ENCODE measurements around the gene P2RY12.

DNA sequence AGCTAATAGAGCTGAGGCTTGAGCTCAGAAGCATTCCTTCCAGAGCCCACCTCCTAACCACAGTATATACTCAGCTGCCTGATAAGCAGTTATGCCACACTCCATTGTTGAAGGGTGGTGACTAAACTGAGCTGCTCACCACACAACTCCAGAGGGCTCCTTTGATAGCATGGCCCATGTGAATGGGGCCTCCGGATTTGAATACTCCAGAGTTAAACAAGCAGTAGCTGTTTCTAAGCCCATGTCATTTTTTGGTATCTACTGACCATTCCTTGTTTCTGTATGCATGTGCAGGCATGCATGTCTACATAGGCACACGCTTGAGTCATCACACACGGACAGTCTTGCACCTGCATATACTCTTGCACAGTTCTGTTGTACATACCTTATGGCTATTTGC lies 47.4 kb upstream of the P2RY12 start:
- TF ChIP-seq, protein P1, sequence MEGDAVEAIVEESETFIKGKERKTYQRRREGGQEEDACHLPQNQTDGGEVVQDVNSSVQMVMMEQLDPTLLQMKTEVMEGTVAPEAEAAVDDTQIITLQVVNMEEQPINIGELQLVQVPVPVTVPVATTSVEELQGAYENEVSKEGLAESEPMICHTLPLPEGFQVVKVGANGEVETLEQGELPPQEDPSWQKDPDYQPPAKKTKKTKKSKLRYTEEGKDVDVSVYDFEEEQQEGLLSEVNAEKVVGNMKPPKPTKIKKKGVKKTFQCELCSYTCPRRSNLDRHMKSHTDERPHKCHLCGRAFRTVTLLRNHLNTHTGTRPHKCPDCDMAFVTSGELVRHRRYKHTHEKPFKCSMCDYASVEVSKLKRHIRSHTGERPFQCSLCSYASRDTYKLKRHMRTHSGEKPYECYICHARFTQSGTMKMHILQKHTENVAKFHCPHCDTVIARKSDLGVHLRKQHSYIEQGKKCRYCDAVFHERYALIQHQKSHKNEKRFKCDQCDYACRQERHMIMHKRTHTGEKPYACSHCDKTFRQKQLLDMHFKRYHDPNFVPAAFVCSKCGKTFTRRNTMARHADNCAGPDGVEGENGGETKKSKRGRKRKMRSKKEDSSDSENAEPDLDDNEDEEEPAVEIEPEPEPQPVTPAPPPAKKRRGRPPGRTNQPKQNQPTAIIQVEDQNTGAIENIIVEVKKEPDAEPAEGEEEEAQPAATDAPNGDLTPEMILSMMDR (IDR thresholded peaks at IDR 0.05 in 4 of 5, conservative IDR thresholded peaks at IDR 0.05 in 1 of 5), result no peak
- TF ChIP-seq POLR2A (IDR thresholded peaks at IDR 0.05), result no peak
